Esophagus squamous epithelium (tissue), 4 donors: ENCODE data around the gene PRRX2.

Source experiments
- POLR2A ChIP-seq, 4 donors: fragments of 450-650 bp; IDR thresholded peaks; one replicate each; pipeline ENCODE4 v1.6.1; 2017; ENCODE audit warnings: antibody characterized with exemption in 4 of 4, mild to moderate bottlenecking in 4 of 4, moderate library complexity in 3 of 4
- TF ChIP-seq, protein P1 (sequence below), 6 experiments: fragments of 450-650 bp in 4 of 6; fragments of 200-600 bp in 2 of 6; sonication (generic) in 2 of 6; IDR thresholded peaks; one replicate each; pipeline ENCODE4 v1.5.1; 2016 to 2019; ENCODE audit warnings: antibody characterized with exemption in 6 of 6, mild to moderate bottlenecking in 4 of 6, moderate library complexity in 4 of 6

DNA sequence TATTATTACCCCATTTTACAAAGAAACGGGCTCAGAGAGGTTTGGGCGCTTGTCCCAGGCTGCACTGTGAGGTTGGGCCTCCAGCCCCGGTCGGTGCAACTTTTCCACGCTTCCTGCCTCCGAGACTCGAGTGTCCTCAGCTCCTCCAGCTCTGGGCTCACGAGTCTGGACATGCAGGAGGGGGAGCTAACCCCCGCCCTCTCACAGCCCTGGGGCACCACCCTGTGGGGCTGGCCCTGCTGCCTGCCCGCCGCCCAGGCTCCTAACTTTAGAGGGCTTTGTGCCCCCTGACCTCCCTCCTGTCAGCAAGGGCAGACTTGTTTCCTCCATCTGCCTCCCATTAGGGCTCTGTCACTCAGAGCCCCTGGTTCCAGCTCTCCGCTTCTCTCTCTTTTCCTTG, 19.2 kb upstream of the PRRX2 start:
- TF ChIP-seq, protein P1, sequence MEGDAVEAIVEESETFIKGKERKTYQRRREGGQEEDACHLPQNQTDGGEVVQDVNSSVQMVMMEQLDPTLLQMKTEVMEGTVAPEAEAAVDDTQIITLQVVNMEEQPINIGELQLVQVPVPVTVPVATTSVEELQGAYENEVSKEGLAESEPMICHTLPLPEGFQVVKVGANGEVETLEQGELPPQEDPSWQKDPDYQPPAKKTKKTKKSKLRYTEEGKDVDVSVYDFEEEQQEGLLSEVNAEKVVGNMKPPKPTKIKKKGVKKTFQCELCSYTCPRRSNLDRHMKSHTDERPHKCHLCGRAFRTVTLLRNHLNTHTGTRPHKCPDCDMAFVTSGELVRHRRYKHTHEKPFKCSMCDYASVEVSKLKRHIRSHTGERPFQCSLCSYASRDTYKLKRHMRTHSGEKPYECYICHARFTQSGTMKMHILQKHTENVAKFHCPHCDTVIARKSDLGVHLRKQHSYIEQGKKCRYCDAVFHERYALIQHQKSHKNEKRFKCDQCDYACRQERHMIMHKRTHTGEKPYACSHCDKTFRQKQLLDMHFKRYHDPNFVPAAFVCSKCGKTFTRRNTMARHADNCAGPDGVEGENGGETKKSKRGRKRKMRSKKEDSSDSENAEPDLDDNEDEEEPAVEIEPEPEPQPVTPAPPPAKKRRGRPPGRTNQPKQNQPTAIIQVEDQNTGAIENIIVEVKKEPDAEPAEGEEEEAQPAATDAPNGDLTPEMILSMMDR (IDR thresholded peaks at IDR 0.05): no peak
- no peak for TF ChIP-seq POLR2A (IDR thresholded peaks at IDR 0.05)
